ENCODE results near the gene CCS. TPM values are rescaled to one million over a fixed set of nuclear protein-coding genes. Genes with fewer than 3 reads are reported as not detected.

CCS gene
- total RNA-seq, 1 experiment from 2014 or later: 34.2 TPM

- no peak overlapping the region for H3K27ac Mint-ChIP-seq (ENCODE audit: unreplicated experiment)
- H3K36me3 Mint-ChIP-seq (ENCODE audit: insufficient read depth, unreplicated experiment): peaks cover 25% of the 10 kb centered on the region
- no peaks in the 10 kb centered on the region for H3K27me3 Mint-ChIP-seq (ENCODE audit: unreplicated experiment)
- H3K4me3 Mint-ChIP-seq (ENCODE audit: low read depth, unreplicated experiment): no peak overlapping the region
- intact Hi-C loops (cut with micrococcal nuclease; ENCODE audit: unreplicated experiment): no loop called here
- H3K4me1 Mint-ChIP-seq (ENCODE audit: low read depth, unreplicated experiment): no peaks in the 10 kb centered on the region
- BruUV-seq (replicated peaks): no TSS peak
- CTCF ChIA-PET: no interaction called here
- H3K9me3 Mint-ChIP-seq (ENCODE audit: low read depth, unreplicated experiment): no peaks in the 10 kb centered on the region
- TF ChIP-seq CTCF (IDR thresholded peaks at IDR 0.05; ENCODE audit: unreplicated experiment): no peak
- no peak for DNase-seq
These were observed 1.8 kb upstream of the CCS start for GRCh38 chr11:66591175-66591574.

GRCh38 chr11:66593303-66593635 is 284 bp downstream of the CCS start:
- peak overlapping the region; percentile 87 for H3K4me3 Mint-ChIP-seq (ENCODE audit: low read depth, unreplicated experiment)
- H3K4me1 Mint-ChIP-seq (ENCODE audit: low read depth, unreplicated experiment): no peaks in the 10 kb centered on the region
- no peak for DNase-seq
- no peak for TF ChIP-seq CTCF (IDR thresholded peaks at IDR 0.05; ENCODE audit: unreplicated experiment)
- H3K27ac Mint-ChIP-seq (ENCODE audit: unreplicated experiment): peak overlapping the region; percentile 77
- H3K36me3 Mint-ChIP-seq (ENCODE audit: insufficient read depth, unreplicated experiment): peaks cover 25% of the 10 kb centered on the region
- intact Hi-C loops (cut with micrococcal nuclease; ENCODE audit: unreplicated experiment): no loop called here
- H3K27me3 Mint-ChIP-seq (ENCODE audit: unreplicated experiment): no peaks in the 10 kb centered on the region
- H3K9me3 Mint-ChIP-seq (ENCODE audit: low read depth, unreplicated experiment): no peaks in the 10 kb centered on the region
- CTCF ChIA-PET: interaction anchor here (0.9 to 1.4 kb wide), 2 partner anchors 45 to 85 kb away, joined by 5 to 9 read pairs; partner anchors contain the start of gene RBM4
- BruUV-seq (replicated peaks): TSS peak; percentile 73

GRCh38 chr11:66593650-66594049 is 665 bp downstream of the CCS start:
- Mint-ChIP-seq H3K4me1 (ENCODE audit: low read depth, unreplicated experiment) (no peaks in the 10 kb centered on the region), H3K27me3 (ENCODE audit: unreplicated experiment) (no peaks in the 10 kb centered on the region), H3K27ac (ENCODE audit: unreplicated experiment) (peak overlapping the region; percentile 77), H3K36me3 (ENCODE audit: insufficient read depth, unreplicated experiment) (peaks cover 25% of the 10 kb centered on the region), H3K9me3 (ENCODE audit: low read depth, unreplicated experiment) (no peaks in the 10 kb centered on the region), H3K4me3 (ENCODE audit: low read depth, unreplicated experiment) (peak overlapping the region; percentile 87)
- CTCF ChIA-PET: interaction anchor here (0.6 to 0.9 kb wide), 2 partner anchors 11 to 85 kb away, joined by 5 read pairs; no protein-coding TSS in a partner anchor
- intact Hi-C loops (cut with micrococcal nuclease; ENCODE audit: unreplicated experiment): no loop called here
- no peak for DNase-seq
- no TSS peak for BruUV-seq (replicated peaks)
- no peak for TF ChIP-seq CTCF (IDR thresholded peaks at IDR 0.05; ENCODE audit: unreplicated experiment)

- H3K27me3 Mint-ChIP-seq (ENCODE audit: unreplicated experiment): no peaks in the 10 kb centered on the region
- peaks cover 22% of the 10 kb centered on the region for H3K36me3 Mint-ChIP-seq (ENCODE audit: insufficient read depth, unreplicated experiment)
- no TSS peak for BruUV-seq (replicated peaks)
- no peak for TF ChIP-seq CTCF (IDR thresholded peaks at IDR 0.05; ENCODE audit: unreplicated experiment)
- CTCF ChIA-PET: interaction anchor here (0.7 kb wide), 1 partner anchor 32 kb away, joined by 5 read pairs; no protein-coding TSS in a partner anchor
- H3K9me3 Mint-ChIP-seq (ENCODE audit: low read depth, unreplicated experiment): no peaks in the 10 kb centered on the region
- no peak for DNase-seq
- H3K27ac Mint-ChIP-seq (ENCODE audit: unreplicated experiment): no peak overlapping the region
- no peak overlapping the region for H3K4me3 Mint-ChIP-seq (ENCODE audit: low read depth, unreplicated experiment)
- intact Hi-C loops (cut with micrococcal nuclease; ENCODE audit: unreplicated experiment): no loop called here
- H3K4me1 Mint-ChIP-seq (ENCODE audit: low read depth, unreplicated experiment): no peaks in the 10 kb centered on the region
These were observed 2.4 kb downstream of the CCS start for GRCh38 chr11:66595245-66595904.
